ENCODE data around the gene RRP36. TPM values are rescaled to one million over a fixed set of nuclear protein-coding genes. Genes with fewer than 3 reads are reported as not detected.
A peak's percentile ranks its signal among the peaks of the same experiment; 100 is the strongest.

RRP36 gene
- total and polyA plus RNA-seq, 9 of the 15 experiments (the other 6 are each of a cell fraction or from before 2014, with no cell fraction given): 27.6 to 150 (median 114) TPM

DNA sequence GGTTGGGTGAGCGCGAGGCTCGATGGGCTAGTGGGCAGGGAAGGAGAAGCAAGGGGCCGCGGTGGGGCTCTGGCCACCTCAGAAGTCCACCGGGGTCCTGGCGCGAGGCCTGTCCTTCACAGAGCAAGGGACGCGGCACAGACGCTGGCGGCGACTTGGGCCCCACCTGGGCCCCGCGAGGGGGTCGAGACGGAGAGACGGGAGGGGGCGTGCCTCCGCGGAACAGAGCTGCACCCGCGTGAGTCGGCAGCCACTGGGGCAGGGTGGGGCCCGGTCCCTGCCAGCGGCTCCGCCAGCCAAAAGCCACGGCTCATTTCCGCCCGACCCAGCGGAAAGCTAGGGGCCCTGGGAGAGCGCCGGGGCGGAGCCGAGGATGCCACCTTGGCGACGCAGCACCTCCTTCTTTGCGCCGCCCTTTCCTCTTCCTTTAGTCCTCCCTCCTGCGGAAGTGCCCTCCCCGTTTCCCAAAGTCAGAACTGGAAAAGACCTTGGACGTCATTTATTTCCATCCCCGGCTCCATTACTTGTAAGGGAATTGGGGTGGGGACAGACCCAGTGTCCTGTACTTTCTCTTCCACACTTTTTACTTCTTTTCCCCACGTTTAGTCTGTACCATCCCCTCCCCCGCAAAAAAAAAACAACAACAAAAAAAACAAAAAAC, 32.3 kb downstream of the RRP36 start, which contains the start of gene CUL7 (continued):
- TF ChIP-seq ZNF609 (CRISPR knock-in tag; IDR thresholded peaks at IDR 0.05; ENCODE audit: borderline replicate concordance): no peak; the same call in 1 of the 2 replicates
- no peak for TF ChIP-seq RBM34 (IDR thresholded peaks at IDR 0.05; ENCODE audit: borderline replicate concordance, insufficient read depth, low read length)
- TF ChIP-seq, protein P1, sequence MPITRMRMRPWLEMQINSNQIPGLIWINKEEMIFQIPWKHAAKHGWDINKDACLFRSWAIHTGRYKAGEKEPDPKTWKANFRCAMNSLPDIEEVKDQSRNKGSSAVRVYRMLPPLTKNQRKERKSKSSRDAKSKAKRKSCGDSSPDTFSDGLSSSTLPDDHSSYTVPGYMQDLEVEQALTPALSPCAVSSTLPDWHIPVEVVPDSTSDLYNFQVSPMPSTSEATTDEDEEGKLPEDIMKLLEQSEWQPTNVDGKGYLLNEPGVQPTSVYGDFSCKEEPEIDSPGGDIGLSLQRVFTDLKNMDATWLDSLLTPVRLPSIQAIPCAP (CRISPR knock-in tag; IDR thresholded peaks at IDR 0.05; ENCODE audit: borderline replicate concordance): no peak
- TF ChIP-seq, protein P2, sequence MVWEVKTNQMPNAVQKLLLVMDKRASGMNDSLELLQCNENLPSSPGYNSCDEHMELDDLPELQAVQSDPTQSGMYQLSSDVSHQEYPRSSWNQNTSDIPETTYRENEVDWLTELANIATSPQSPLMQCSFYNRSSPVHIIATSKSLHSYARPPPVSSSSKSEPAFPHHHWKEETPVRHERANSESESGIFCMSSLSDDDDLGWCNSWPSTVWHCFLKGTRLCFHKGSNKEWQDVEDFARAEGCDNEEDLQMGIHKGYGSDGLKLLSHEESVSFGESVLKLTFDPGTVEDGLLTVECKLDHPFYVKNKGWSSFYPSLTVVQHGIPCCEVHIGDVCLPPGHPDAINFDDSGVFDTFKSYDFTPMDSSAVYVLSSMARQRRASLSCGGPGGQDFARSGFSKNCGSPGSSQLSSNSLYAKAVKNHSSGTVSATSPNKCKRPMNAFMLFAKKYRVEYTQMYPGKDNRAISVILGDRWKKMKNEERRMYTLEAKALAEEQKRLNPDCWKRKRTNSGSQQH (CRISPR knock-in tag; IDR thresholded peaks at IDR 0.05): peak; percentile 93
- TF ChIP-seq KDM1A (IDR thresholded peaks at IDR 0.05): no peak
- TF ChIP-seq SFPQ (IDR thresholded peaks at IDR 0.05; ENCODE audit: low read depth, low read length): no peak
- TF ChIP-seq ZNF668 (CRISPR knock-in tag; IDR thresholded peaks at IDR 0.05): 0 out of 2 replicates have a peak, but pooled peaks have one; percentile 27
- peak in 1 of 2 experiments; percentile 93; a peak in 1 of 4 replicates for TF ChIP-seq MLX (CRISPR knock-in tag; conservative IDR thresholded peaks at IDR 0.05)
- TF ChIP-seq ZFP1 (CRISPR knock-in tag; IDR thresholded peaks at IDR 0.05): peak; percentile 85
- TF ChIP-seq RUNX1 (IDR thresholded peaks at IDR 0.05; ENCODE audit: low read depth): 0 out of 2 replicates have a peak, but pooled peaks have one; percentile 65
- peak in 1 of 2 experiments; percentile 83; a peak in 2 of 4 replicates for TF ChIP-seq ARNT (IDR thresholded peaks at IDR 0.05)
- peak; percentile 95 for TF ChIP-seq KLF6 (CRISPR knock-in tag; IDR thresholded peaks at IDR 0.05; ENCODE audit: borderline replicate concordance)
- peak; percentile 88 for TF ChIP-seq MBD2 (IDR thresholded peaks at IDR 0.05; ENCODE audit: borderline replicate concordance, low read depth)
- 0 out of 2 replicates have a peak, but pooled peaks have one; percentile 14 for TF ChIP-seq NR4A1 (CRISPR knock-in tag; IDR thresholded peaks at IDR 0.05)
- 0 out of 2 replicates have a peak, but pooled peaks have one; percentile 40 for TF ChIP-seq NR4A1 (tag; IDR thresholded peaks at IDR 0.05)
- peak; percentile 75; the same call in 1 of the 2 replicates for TF ChIP-seq LARP7 (IDR thresholded peaks at IDR 0.05)
- no peak for TF ChIP-seq PRMT5 (CRISPR knock-in tag; IDR thresholded peaks at IDR 0.05)
- TF ChIP-seq POLR2G (IDR thresholded peaks at IDR 0.05; ENCODE audit: low read depth, low read length): peak; percentile 97

Data from K562 (cell line).